T-cell (primary cell): ENCODE measurements around the gene ARHGAP10. TPM values are rescaled to one million over a fixed set of nuclear protein-coding genes. Genes with fewer than 3 reads are reported as not detected.
"Not testable (repeated sequence)": the region's sequence is repeated elsewhere in the genome, so short reads cannot be mapped to it uniquely, and the experiment has no call there.

Experiments
- ATAC-seq, 4 experiments: fragments of 200-7000 bp in 3 of 4; fragments of 150-1000 bp in 1 of 4; cut with Tn5 transposase; replicated peaks in 1 of 4; 1 replicate in 3 of 4; 2 replicates in 1 of 4; pipeline ENCODE4 v1.10.0; 2021; ENCODE audit warnings: moderate library complexity in 3 of 4, mild to moderate bottlenecking in 2 of 4, moderate number of reproducible peaks in 1 of 4
- CTCF ChIA-PET, 2 donors: fragments of 300-600 bp; sonication (Branson Sonifier 250); formaldehyde crosslinking; loops; one replicate each; lab custom pipeline; 2022; ENCODE audit warnings: antibody characterized with exemption in 2 of 2; lab: Charles Lee
- POLR2A ChIA-PET, 2 donors: fragments of 300-600 bp; sonication (Branson Sonifier 250); formaldehyde crosslinking; loops; one replicate each; lab custom pipeline; 2022; ENCODE audit warnings: antibody characterized with exemption in 2 of 2; lab: Charles Lee
- DNase-seq, 35 experiments: peaks; one replicate each; pipeline versions ENCODE4 v3.0.0 to v3.0.0-alpha.2; 2013 to 2023
- H3K27ac ChIP-seq: one replicate; pipeline ENCODE4 v1.5.1; 2013; ENCODE audit warnings: low read length
- H3K27me3 ChIP-seq, 2 experiments: replicated peaks in 1 of 2; 1 replicate in 1 of 2; 2 replicates in 1 of 2; pipeline versions ENCODE4 v1.6.1 to v1.7.0; 2013; ENCODE audit warnings: low read length in 1 of 2, mixed read lengths in 1 of 2; ENCODE audit not compliant: control insufficient read depth in 2 of 2, insufficient read depth in 2 of 2; ENCODE audit errors: extremely low read depth in 1 of 2
- H3K36me3 ChIP-seq, 2 donors: 1 replicate in 1 of 2; 2 replicates in 1 of 2; pipeline versions ENCODE4 v1.6.1 to v1.7.0; 2013; ENCODE audit warnings: low read length in 1 of 2; ENCODE audit not compliant: control insufficient read depth in 2 of 2, insufficient read depth in 1 of 2; ENCODE audit errors: extremely low read depth in 1 of 2
- H3K4me1 ChIP-seq, 2 experiments: 1 replicate in 1 of 2; 2 replicates in 1 of 2; pipeline versions ENCODE4 v1.6.1 to v1.7.0; 2013; ENCODE audit warnings: low read length in 2 of 2, mixed read lengths in 1 of 2; ENCODE audit not compliant: insufficient read depth in 2 of 2, control insufficient read depth in 1 of 2; ENCODE audit errors: extremely low read depth in 1 of 2
- H3K4me3 ChIP-seq, 2 donors: 1 replicate in 1 of 2; 2 replicates in 1 of 2; pipeline versions ENCODE4 v1.5.1 to v1.7.0; 2013; ENCODE audit warnings: mild to moderate bottlenecking in 2 of 2, low read length in 1 of 2, moderate library complexity in 1 of 2; ENCODE audit not compliant: control insufficient read depth in 1 of 2; ENCODE audit errors: extremely low read depth in 1 of 2
- H3K9me3 ChIP-seq: 2 replicates; pipeline ENCODE4 v1.7.0; 2013
- H3K27ac Mint-ChIP-seq, 2 donors: one replicate each; pipeline ENCODE4 v1.8.0; 2020 to 2021; ENCODE audit warnings: mild to moderate bottlenecking in 2 of 2, mixed read lengths in 2 of 2
- H3K27me3 Mint-ChIP-seq, 2 donors: one replicate each; pipeline ENCODE4 v1.8.0; 2021 to 2022; ENCODE audit warnings: mixed read lengths in 2 of 2
- H3K36me3 Mint-ChIP-seq: one replicate; pipeline ENCODE4 v1.8.0; 2021; ENCODE audit warnings: mixed read lengths
- H3K4me1 Mint-ChIP-seq, 3 donors: one replicate each; pipeline ENCODE4 v1.8.0; 2020 to 2022; ENCODE audit warnings: mixed read lengths in 3 of 3, mild to moderate bottlenecking in 1 of 3
- H3K4me3 Mint-ChIP-seq, 3 donors: one replicate each; pipeline ENCODE4 v1.8.0; 2020 to 2022; ENCODE audit warnings: mild to moderate bottlenecking in 3 of 3, mixed read lengths in 3 of 3, moderate library complexity in 3 of 3
- H3K9me3 Mint-ChIP-seq, 3 donors: one replicate each; pipeline ENCODE4 v1.8.0; 2020 to 2022; ENCODE audit warnings: mixed read lengths in 3 of 3
- WGBS: methylation state at CpG from one replicate; pipeline ENCODE4 v1.1.5; 2013; ENCODE audit warnings: missing lambda C conversion rate; ENCODE audit not compliant: insufficient coverage; 5-methylcytosine and 5-hydroxymethylcytosine counted together
- total RNA-seq, 35 experiments: library from RNA in 6 of 35; stranded (reverse) in 6 of 35; fragments of 120-200 nt in 1 of 35; gene quantifications; one replicate each; pipeline versions ENCODE4 v1.2.1 to v1.2.4 and lab custom pipeline; 2013 to 2026

The ARHGAP10 gene
- total RNA-seq, 5 donors from 2014 or later (not counting 1 experiment from before 2014, with no cell fraction given): 6.2 to 7.7 (median 6.8) TPM

- H3K27me3 Mint-ChIP-seq, H3K36me3 ChIP-seq, H3K27ac Mint-ChIP-seq, POLR2A ChIA-PET, H3K27ac ChIP-seq, H3K27me3 ChIP-seq, CTCF ChIA-PET, H3K36me3 Mint-ChIP-seq, DNase-seq, ATAC-seq, H3K4me3 ChIP-seq, H3K9me3 ChIP-seq, H3K9me3 Mint-ChIP-seq, H3K4me3 Mint-ChIP-seq: not testable (repeated sequence)
- peaks cover 8 to 21% of the 10 kb centered on the region in 2 experiments for H3K4me1 ChIP-seq
- 100% methylated on average over 1 of the region's 4 CpGs for WGBS
- H3K4me1 Mint-ChIP-seq: peaks cover 28 to 38% (median 37%) of the 10 kb centered on the region in 3 donors
These were observed 67.2 kb downstream of the ARHGAP10 start for GRCh38 chr4:147799057-147799456.

GRCh38 chr4:147799986-147800555 lies 68.2 kb downstream of the ARHGAP10 start:
- ChIA-PET CTCF (no interaction called here), POLR2A (no interaction called here)
- no peaks in the 10 kb centered on the region for H3K27me3 ChIP-seq
- peaks cover 5% of the 10 kb centered on the region for H3K36me3 Mint-ChIP-seq
- H3K9me3 ChIP-seq: no peaks in the 10 kb centered on the region
- no peaks in the 10 kb centered on the region for H3K9me3 Mint-ChIP-seq
- H3K4me1 Mint-ChIP-seq: peaks cover 22 to 33% (median 27%) of the 10 kb centered on the region in 3 donors
- no peaks in the 10 kb centered on the region for H3K36me3 ChIP-seq
- peak overlapping the region in 2 of 3 donors; percentile 3 to 42 for H3K4me3 Mint-ChIP-seq
- DNase-seq (peak; percentile 13 to 87 (median 58)), ATAC-seq (peak; percentile 89 to 97 (median 94))
- 22% methylated on average over 7 of the region's 7 CpGs for WGBS
- H3K4me1 ChIP-seq: peaks cover 8 to 19% of the 10 kb centered on the region in 2 experiments
- H3K4me3 ChIP-seq: no peak overlapping the region
- peak overlapping the region; percentile 63 for H3K27ac ChIP-seq
- no peaks in the 10 kb centered on the region for H3K27me3 Mint-ChIP-seq
- H3K27ac Mint-ChIP-seq: peak overlapping the region; percentile 55 to 64

GRCh38 chr4:147801820-147802219 lies 69.9 kb downstream of the ARHGAP10 start:
- no peaks in the 10 kb centered on the region for H3K27me3 Mint-ChIP-seq
- no peaks in the 10 kb centered on the region for H3K9me3 Mint-ChIP-seq
- no peaks in the 10 kb centered on the region for H3K9me3 ChIP-seq
- H3K36me3 ChIP-seq: no peaks in the 10 kb centered on the region
- WGBS: no CpG with 5 or more reads among the region's 4 CpGs
- no peak overlapping the region for H3K4me3 Mint-ChIP-seq
- peaks cover 8 to 18% of the 10 kb centered on the region in 2 experiments for H3K4me1 ChIP-seq
- H3K27ac ChIP-seq: no peak overlapping the region
- ATAC-seq: no peak
- ChIA-PET CTCF (no interaction called here), POLR2A (no interaction called here)
- H3K36me3 Mint-ChIP-seq: peaks cover 4% of the 10 kb centered on the region
- DNase-seq: no peak
- no peak overlapping the region for H3K27ac Mint-ChIP-seq
- peaks cover 22 to 29% (median 24%) of the 10 kb centered on the region in 3 donors for H3K4me1 Mint-ChIP-seq
- no peak overlapping the region for H3K4me3 ChIP-seq
- no peaks in the 10 kb centered on the region for H3K27me3 ChIP-seq

GRCh38 chr4:147802346-147802745 lies 70.5 kb downstream of the ARHGAP10 start:
- Mint-ChIP-seq H3K27me3 (no peaks in the 10 kb centered on the region), H3K4me3 (no peak overlapping the region), H3K9me3 (no peaks in the 10 kb centered on the region), H3K4me1 (peaks cover 22 to 27% (median 24%) of the 10 kb centered on the region in 3 donors), H3K36me3 (no peaks in the 10 kb centered on the region), H3K27ac (no peak overlapping the region)
- CTCF ChIA-PET: no interaction called here
- ATAC-seq: no peak
- no peak overlapping the region for H3K4me3 ChIP-seq
- H3K36me3 ChIP-seq: no peaks in the 10 kb centered on the region
- WGBS: no CpG with 5 or more reads among the region's 2 CpGs
- H3K4me1 ChIP-seq: peaks cover 8 to 18% of the 10 kb centered on the region in 2 experiments
- H3K9me3 ChIP-seq: no peaks in the 10 kb centered on the region
- no peak for DNase-seq
- H3K27me3 ChIP-seq: no peaks in the 10 kb centered on the region
- POLR2A ChIA-PET: no interaction called here
- no peak overlapping the region for H3K27ac ChIP-seq

- Histone ChIP-seq H3K4me1 (peaks cover 0 to under 1% of the 10 kb centered on the region in 2 experiments), H3K9me3 (no peaks in the 10 kb centered on the region), H3K27ac (no peak overlapping the region), H3K36me3 (no peaks in the 10 kb centered on the region), H3K4me3 (no peak overlapping the region), H3K27me3 (no peaks in the 10 kb centered on the region)
- H3K27ac Mint-ChIP-seq: no peak overlapping the region
- ChIA-PET CTCF (no interaction called here), POLR2A (no interaction called here)
- 88% methylated on average over 1 of the region's 4 CpGs for WGBS
- H3K4me1 Mint-ChIP-seq: peaks cover 1 to 8% (median 7%) of the 10 kb centered on the region in 3 donors
- H3K4me3 Mint-ChIP-seq: no peak overlapping the region
- DNase-seq: no peak
- ATAC-seq: no peak
- H3K36me3 Mint-ChIP-seq: no peaks in the 10 kb centered on the region
- H3K27me3 Mint-ChIP-seq: no peaks in the 10 kb centered on the region
- no peaks in the 10 kb centered on the region for H3K9me3 Mint-ChIP-seq
These were observed 74.1 kb downstream of the ARHGAP10 start for GRCh38 chr4:147805946-147806345.

GRCh38 chr4:147808447-147808846 lies 76.6 kb downstream of the ARHGAP10 start:
- ATAC-seq (no peak), DNase-seq (no peak)
- no peak overlapping the region for H3K27ac ChIP-seq
- H3K27me3 ChIP-seq: no peaks in the 10 kb centered on the region
- Mint-ChIP-seq H3K27ac (no peak overlapping the region), H3K36me3 (no peaks in the 10 kb centered on the region), H3K4me3 (no peak overlapping the region), H3K4me1 (peaks cover 0 to 6% (median 0%) of the 10 kb centered on the region in 3 donors), H3K9me3 (no peaks in the 10 kb centered on the region), H3K27me3 (no peaks in the 10 kb centered on the region)
- POLR2A ChIA-PET: no interaction called here
- no peak overlapping the region for H3K4me3 ChIP-seq
- no peaks in the 10 kb centered on the region for H3K36me3 ChIP-seq
- H3K9me3 ChIP-seq: no peaks in the 10 kb centered on the region
- CTCF ChIA-PET: no interaction called here
- H3K4me1 ChIP-seq: no peaks in the 10 kb centered on the region
- 50% methylated on average over 1 of the region's 1 CpG for WGBS
